Hematopoietic multipotent progenitor cell treated with erythropoietin and hydrocortisone succinate and interleukin-3 and kit ligand, for 6 days (in vitro differentiated cells): ENCODE data around the gene ANKRD45.
"Not testable (repeated sequence)": the region's sequence is repeated elsewhere in the genome, so short reads cannot be mapped to it uniquely, and the experiment has no call there.

Source experiments
- DNase-seq: peaks from one replicate; pipeline ENCODE4 v3.0.0-alpha.2; 2015

The ANKRD45 gene

DNA sequence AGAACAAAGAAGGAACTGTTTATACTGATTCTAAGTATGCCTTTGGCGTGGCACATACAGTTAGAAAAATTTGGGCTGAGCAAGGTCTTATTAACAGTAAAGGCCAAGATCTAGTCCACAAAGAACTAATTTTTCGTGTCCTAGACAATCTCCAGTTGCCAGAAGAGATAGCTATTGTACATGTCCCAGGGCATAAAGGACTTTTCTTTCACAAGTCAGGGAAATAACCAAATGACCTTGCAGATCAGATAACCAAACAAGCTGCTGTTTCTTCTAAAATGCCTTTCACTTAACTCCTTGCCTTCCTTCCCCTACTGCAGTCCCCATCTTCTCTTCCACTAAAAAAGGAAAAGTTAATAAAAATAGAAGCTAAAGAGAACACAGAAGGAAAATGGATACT, 30.5 kb downstream of the ANKRD45 start:
- no peak for DNase-seq

DNA sequence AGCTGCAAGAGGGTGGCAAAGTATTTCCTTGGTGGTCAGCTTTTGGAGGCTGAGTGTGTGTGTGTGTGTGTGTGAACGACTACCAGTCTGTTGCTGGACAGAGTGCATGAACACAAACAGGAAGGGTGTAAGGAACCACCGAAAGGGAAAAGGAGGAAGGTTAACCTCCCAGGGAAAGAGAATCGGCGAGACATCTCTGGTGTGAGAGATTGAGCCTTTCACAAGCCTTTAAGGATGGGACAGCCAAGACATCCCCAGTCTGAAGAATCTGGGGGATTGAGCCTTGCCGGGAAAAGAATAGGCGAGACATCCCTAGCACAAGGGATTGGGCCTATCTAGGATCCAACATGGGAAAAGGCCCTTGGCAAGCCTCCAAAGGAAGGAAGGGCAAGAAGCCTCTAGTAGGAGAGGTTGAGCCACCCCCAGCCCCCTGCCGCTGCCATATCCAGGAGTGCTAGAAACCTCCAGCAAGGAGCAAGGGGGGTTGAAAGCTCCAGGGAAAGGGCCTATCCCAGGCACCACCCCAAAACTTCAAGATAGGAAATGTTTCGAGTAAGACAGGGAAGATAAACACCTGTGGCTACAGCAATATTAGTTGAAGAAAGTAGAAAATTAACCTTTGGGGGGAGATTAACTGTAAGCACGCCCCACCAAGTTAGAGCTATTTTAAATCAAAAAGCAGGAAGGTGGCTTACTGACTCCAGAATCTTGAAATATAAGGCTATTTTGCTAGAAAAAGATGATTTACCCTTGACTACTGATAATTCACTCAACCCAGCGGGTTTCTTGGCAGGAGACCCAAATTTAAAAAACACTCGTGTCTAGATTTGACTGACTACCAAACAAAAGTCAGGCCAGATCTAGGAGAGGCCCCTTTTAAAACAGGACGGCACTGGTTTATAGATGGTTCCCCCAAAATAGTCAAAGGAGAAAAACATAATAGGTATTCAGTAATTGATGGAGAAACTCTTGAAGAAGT, 31.3 kb downstream of the ANKRD45 start:
- DNase-seq = no peak

DNA sequence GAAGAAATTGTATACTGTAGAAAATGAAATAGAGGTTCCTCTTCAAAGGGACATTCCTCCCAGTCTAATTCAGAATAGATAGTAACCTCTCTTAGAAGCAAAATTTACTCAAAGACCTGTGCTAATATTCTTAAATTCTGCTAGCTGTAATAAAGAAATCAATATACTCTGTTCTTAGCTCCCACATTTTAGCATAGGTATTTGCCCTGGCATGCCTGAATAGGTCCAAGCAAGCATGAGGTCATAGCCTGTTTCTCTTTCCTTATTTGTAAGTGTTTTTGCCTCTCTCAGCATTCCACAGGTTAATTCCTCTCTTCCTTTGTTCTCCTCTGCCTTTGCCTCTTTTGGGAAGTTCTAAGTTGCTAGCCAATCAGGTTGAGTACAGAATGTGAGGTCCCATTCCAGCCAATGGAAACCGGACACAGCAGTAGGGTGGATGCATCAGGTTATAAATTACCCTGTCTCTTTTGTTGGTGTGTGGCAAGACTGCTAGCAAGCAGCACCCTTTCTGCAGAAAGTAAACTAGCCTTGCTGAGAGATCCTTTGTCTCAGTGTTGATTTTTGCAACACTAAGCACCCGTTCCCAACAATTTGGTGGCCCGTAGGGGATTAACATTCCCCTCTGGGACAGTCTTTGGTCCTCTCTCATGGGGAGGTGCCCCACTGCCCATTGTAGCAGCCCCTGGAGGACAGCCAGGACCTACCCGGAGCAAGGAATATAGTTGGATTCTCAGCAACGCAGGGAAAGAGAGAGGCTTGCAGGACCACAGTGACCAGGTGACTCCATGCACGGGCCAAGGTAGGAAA, 32.2 kb downstream of the ANKRD45 start:
- DNase-seq = not testable (repeated sequence)

DNA sequence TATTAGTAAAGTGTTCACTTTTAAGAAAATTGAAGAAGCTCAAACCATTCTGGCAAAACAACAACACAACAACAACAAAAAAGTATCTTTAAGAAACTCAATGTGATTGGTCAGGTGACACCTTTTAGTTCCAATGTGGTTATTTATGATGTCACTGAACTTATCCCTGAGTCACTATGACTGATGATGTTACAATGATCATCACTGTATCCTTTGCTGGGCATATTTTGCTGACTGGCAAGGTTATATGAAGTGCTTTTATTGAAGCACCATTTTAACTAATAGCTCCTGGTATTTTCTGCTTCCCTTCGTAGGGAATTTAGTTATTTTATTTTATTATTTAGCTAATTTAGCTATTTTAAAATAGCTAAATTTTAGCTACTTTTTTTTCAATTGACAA, 34.5 kb downstream of the ANKRD45 start, which contains the start of gene TEX50:
TSS of gene TEX50 (plus strand) at position 223 of the 400 bp plus-strand sequence. CDS start 184 bp downstream, outside the sequence.
- no peak for DNase-seq

DNA sequence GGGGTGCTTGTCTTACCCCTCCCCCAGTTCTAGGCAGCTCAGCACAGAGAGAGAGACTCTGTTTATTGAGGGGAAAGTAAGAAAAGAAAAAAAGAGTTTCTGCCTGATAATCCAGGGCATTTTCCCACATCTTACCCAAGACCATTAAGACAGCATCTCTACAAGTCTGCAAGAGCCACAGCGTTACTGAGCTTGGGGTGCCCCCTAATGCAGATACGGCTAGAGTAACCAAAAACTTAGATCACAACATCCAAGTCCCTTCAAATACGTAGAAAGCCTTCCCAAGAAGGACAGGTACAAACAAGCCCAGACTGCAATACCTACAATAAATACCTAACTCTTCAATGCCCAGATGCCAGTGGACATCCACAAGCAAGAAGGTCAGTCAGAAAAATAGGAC, 40.8 kb downstream of the ANKRD45 start:
- DNase-seq = no peak

DNA sequence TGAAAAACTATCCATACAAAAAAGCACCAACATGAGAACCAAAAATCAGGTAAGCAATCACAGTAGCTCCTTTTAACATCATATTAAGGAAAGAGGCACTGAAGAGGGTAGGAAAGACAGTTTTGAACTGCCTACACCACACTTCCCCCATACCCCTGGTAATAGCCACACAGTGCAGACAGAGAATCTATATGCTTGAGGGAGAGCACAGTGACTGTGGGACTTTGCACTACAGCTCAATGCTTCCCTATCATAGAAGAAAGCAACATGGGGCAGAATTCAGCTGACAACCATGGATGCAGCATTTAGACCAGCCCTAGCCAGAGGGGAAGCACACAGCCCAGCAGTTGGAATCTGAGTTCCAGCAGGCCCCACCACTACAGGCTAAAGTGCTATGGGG, 42.4 kb downstream of the ANKRD45 start:
- no peak for DNase-seq

DNA sequence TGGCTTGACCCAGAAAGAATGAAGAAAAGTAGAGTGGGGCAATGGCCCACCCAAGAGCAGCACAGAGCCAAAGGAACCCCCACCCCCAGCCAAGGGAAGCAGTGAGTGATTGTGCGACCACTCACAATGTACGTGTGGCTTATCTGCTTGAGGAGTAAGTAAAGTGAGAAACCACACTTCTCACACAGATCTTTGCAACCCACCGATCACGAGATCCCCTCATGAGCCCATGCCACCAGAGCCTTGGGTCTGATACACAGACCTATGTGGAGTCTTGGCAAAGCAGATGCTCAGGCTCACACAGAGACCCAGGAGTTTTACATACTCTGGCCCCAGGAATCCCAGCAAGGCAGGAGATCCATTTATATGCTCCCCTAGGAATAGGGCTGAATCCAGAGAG, 52.8 kb downstream of the ANKRD45 start:
- no peak for DNase-seq

DNA sequence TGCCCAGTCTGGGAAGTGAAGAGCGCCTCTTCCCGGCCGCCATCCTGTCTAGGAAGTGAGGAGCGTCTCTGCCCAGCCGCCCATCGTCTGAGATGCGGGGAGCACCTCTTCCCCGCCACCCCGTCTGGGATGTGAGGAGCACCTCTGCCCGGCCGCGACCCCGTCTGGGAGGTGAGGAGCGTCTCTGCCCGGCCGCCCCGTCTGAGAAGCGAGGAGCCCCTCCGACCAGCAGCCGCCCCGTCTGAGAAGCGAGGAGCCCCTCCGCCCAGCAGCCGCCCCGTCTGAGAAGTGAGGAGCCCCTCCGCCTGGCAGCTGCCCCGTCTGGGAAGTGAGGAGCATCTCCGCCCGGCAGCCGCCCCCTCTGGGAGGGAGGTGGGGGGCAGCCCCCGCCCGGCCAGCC, 56.6 kb downstream of the ANKRD45 start:
- not testable (repeated sequence) for DNase-seq

DNA sequence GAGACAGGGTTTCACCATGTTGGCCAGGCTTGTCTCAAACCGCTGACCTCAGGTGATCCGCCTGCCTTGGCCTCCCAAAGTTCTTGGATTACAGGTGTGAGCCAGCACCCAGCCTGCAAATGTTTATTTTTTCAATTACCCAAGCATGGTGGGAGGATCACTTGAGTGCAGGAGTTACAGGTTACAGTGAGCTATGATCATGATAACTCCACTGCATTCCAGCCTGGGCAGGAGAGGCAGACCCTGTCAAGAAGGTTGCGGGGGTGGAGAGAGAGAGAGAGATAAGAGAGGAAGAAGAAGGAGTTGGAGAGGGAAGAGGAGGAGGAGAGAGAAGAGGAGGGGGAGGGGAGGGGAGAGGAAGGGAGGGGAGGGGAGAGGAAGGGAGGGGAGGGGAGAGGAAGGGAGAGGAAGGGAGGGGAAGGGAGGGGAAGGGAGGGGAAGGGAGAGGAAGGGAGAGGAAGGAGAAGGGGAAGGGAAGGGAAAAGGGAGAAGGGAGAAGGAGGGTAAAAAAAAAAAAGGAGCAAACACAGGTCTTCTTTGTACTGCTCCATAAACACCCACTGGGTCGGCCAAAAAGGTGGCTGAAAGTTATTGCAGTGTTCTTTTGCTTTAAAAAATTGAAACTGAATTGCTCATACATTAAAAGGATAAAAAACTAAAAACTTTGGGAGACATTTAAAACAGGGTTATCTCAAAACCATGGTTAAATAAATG, 61.0 kb downstream of the ANKRD45 start:
- no peak for DNase-seq

DNA sequence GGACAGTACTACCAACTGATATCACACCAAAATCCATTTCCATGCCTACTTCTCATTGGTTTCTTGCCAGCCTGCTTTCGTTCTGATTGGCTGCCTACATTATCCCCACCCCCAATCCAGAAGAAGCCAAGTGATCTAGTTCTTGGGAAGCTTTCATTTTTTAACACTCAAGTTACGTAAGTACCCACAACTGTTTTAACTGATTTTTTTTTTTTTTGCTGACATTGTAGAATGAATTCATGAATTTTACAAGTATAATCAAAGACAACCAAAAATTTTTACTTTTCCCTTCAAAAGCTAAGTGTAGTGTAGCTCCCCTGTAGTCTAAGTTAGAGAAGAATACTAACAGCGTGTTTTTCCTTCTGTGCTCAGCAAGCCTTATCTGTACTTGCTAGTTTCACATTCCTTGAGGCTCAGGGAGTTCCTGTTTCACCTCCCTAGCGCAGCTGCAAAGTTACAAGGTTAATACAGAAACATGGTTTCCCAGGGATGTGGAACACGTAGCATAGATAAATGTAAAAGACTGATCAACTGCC, 66.5 kb downstream of the ANKRD45 start, which contains the start of gene SLC9C2:
TSS of gene SLC9C2 (minus strand) at position 17 of the 536 bp plus-strand sequence. CDS start 1,296 bp downstream, outside the sequence.
- DNase-seq = no peak

DNA sequence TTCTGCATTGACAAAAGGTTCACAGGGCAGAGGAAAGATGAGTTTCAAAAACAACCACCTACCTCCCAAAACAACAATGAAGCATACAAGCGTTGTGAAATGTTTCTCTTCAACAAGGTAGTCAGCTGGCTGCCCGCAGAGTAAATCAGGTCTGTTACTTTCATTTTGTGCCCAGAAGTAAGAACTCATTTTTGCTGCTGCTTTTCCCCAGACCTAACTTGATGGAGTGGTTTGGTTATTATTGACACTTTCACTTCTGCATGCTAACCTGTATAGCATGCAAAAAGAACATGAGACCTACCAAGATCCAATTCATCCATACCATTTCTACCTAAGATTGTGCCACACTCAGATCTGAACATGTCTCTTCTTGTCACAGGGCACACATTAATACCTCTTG, 68.1 kb downstream of the ANKRD45 start:
- no peak for DNase-seq

DNA sequence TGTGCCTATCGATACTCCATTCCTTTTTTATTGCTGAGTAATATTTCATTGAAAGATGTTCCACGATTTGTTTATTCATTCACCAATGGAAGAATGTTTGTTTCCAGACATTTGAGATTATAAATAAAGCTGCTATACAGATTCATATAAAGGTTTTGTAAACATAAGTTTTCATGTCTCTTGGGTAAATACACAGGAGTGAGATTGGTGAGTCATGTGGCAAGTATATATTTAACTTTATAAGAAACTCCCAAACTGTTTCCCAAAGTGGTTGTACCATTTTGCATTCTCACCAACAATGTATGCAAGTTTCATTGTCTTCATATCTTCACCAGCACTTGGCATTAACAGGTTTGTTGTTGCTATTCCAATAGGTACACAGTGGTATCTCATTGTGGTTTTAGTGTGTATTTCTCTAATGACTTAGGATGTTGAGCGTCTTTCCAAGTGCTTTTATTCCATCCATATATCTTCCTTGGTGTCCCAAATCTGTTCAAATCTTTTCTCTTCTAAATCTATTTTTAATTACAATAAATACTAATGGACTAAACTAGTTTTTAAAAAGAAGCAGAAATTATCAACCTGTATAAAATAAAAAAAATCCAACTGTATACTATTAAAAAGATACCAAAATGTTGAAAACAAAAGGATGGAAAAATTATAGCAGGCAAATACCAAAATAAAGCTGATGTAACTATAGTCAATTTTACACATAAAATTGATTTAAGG, 73.4 kb downstream of the ANKRD45 start:
- no peak for DNase-seq

DNA sequence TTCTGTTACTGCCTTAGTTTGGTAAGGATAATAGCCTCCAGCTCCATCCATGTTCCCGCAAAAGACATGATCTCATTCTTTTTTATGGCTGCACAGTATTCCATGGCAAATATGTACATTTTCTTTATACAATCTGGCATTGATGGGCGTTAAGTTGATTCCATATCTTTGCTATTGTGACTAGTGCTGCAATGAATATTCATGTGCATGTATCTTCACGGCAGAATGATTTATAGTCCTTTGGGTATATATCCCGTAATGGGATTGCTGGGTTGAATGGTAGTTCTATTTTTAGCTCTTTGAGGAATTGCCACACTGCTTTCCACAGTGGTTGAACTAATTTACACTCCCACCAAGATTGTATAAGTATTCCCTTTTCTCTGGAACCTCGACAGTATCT, 78.5 kb downstream of the ANKRD45 start:
- DNase-seq = not testable (repeated sequence)

DNA sequence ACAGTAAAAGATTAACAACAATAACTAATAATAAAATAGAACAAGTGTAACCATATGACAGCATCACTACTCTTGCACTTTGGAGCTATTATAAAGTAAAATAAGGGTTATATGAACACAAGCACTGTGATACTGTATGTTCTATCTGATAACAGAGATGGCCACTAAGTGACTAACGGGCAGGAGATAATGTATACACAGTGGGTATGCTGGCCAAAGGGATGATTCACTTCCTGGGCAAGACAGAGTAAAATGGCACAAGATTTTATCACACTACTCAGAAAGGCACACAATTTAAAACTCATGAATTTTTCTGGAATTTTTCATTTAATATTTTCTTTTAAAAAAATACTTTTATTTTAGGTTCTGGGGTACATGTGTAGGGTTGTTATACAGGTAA, 79.1 kb downstream of the ANKRD45 start:
- peak; percentile 66 for DNase-seq

DNA sequence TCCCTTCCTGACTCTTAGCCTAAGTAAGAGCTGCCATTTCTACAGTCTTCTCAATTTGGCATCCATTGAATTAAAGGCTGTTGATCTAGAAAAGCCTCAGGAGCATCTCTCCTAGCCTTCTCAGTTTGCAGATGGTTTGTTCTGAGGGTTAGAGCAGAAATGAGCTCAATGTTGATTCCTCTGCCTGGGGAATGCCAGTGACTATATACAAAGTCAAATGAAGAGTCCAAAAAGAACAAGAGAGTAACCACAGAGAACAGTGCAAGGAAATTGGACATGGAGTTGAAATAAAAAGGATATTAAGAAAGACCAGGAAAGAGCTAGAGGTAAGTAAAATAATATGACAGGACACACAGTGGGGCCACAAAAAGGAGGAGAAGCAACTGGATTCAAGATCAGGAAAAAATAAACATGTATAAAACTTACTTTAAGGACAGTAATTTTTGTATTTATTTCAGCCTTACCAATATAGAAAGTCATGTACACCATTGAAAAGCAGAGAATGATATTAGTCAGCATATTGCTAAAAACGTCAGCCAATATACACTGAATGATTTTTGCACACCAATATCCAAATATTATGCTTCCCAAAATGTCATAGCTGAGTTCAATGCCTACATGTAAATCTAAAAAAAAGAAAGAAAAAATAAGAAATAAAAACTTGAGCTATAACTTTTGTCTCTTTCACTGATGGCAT, 88.1 kb downstream of the ANKRD45 start:
- no peak for DNase-seq

DNA sequence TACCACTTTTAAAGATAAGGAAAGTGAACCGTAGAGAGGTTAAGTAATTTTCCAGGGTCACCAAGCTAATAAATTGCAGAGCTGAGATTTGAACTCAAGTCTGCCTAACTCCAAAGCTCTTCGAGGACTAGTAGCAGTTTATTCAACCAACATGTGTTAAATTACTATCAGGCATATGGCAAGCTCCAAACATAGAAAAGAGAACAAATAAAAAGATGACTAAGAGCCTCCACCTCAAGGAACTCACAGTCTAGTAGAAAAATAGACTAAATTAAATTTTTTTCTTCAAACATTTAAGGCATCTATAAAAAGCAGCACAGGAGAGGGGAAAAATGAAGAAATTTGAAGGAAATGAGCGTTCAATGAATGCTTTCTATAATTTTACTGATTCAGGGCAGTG, 89.0 kb downstream of the ANKRD45 start:
- no peak for DNase-seq

DNA sequence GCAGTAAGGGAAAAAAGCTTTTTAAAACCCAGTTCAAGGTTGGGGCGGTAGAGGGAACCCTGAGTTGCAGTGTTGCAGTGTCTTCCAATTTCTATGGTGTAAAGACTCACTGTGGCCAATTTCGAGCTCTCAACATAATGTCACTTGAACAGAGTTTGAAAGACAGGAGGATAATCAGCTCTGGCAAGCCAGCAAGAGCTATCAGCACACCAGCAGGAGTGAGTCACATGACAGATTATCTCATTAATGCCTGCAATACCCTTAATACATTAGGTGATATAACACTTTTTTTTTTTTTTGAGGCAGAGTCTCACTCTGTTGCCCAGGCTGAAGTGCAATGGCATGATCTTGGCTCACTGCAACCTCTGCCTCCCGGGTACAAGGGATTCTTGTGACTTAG, 89.6 kb downstream of the ANKRD45 start:
- DNase-seq = peak; percentile 87

DNA sequence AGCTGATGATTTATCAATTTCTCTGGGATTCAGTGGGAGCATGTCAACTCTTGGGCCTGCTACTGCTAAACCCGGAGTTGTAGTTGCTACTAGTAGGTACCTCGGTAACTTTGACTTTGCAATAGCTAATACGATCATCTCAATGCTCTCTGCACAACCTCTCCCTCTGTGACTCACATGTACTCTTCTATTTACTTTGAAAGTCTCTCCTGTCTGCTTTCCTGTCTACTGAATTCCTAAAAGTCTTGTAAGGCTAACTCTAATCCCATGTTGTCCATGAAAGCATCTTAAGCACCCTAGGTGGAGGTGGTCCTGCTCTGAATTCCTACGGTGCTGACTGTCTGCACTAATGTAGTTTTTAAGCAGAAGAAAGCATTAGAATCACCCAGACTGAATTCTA, 96.1 kb downstream of the ANKRD45 start:
- DNase-seq = no peak

DNA sequence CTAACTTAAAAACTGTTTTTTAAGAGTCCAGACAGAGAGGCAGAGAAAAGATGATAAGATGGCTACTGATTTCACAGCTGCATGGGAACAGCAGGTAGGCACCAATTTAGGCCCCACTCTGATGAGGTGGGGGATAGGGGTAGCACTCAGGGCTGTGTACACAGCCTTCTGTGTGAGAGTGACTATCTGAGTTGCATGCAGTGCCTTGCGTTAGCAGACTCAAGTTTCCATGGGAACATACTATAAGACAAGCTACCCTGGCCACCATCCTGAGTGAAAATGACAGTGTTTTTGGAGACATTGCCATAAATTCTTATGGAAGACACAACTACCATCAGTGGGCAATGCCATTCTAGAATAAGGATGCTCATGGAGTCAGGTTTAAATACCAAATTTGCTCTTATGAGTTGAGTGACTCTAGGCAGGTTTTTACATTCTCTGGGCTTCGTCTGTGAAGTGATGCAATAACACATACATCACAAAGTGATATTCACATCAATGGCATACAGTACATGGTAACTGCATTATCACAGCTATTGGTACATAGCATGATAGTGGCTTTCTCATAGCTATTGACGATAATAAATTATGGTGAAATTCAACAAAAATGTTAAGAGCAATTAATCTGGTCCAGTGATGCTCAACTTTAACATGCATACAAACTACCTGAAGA, 97.3 kb downstream of the ANKRD45 start:
- no peak for DNase-seq

DNA sequence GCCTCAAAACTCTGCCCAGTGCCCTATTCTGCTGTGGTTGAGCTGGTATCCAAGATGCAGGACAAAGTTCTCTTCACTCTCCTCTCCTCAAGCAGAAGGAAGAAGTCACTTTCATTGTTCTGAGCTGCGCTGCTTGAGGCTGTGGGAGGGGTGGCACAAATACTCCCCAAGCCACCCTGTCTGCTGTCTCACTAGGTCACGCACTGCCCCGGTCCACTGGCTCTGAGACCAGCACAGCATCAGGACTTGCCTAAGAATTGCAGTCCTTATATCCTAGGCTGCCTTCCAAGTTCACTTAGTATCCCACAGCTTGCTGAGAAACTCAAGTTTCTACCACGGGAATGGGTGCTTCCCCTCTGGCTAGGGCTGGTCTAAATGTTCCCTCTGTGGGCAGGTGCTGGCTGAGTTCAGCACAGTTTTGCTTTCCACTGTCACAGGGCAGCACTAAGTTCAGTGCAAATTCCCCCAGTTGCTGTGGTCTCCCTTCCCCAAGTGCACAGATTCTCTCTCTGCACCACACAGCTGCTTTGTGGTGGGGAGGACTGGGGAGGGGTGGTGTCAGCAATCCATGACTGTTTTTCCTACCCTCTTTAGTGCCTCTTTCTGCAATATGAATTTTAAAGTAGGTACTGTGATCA, 99.2 kb downstream of the ANKRD45 start:
- DNase-seq = no peak
